Activated CD8-positive, alpha-beta T cell treated with anti-CD3 and anti-CD28 coated beads, Interleukin-2, amount 10 ng/mL, durations not matched to agents 7 days and 5 days (primary cell): ENCODE data around the gene WSB2. TPM values are rescaled to one million over a fixed set of nuclear protein-coding genes. Genes with fewer than 3 reads are reported as not detected.
"Not testable (repeated sequence)": the region's sequence is repeated elsewhere in the genome, so short reads cannot be mapped to it uniquely, and the experiment has no call there.

Source experiments
- ATAC-seq: fragments of 150-1000 bp; cut with Tn5 transposase; one replicate; pipeline ENCODE4 v1.10.0; 2021; ENCODE audit warnings: moderate library complexity
- CTCF ChIA-PET: fragments of 350-600 bp; sonication (Branson Sonifier 250); formaldehyde crosslinking; loops from one replicate; lab custom pipeline; 2021; ENCODE audit warnings: antibody characterized with exemption; lab: Charles Lee
- POLR2A ChIA-PET: fragments of 350-600 bp; sonication (Branson Sonifier 250); formaldehyde crosslinking; loops from one replicate; lab custom pipeline; 2021; ENCODE audit warnings: antibody characterized with exemption; lab: Charles Lee
- DNase-seq: peaks from one replicate; pipeline ENCODE4 v3.0.0-alpha.2; 2020
- H3K27ac Mint-ChIP-seq: one replicate; pipeline ENCODE4 v1.8.0; 2021; ENCODE audit warnings: mild to moderate bottlenecking, mixed read lengths
- H3K27me3 Mint-ChIP-seq: one replicate; pipeline ENCODE4 v1.8.0; 2021; ENCODE audit warnings: low read depth, mixed read lengths
- H3K36me3 Mint-ChIP-seq: one replicate; pipeline ENCODE4 v1.8.0; 2021; ENCODE audit warnings: low read depth, mixed read lengths
- H3K4me1 Mint-ChIP-seq: one replicate; pipeline ENCODE4 v1.8.0; 2021; ENCODE audit warnings: low read depth, mixed read lengths
- H3K4me3 Mint-ChIP-seq: one replicate; pipeline ENCODE4 v1.8.0; 2021; ENCODE audit warnings: mild to moderate bottlenecking, mixed read lengths
- H3K9me3 Mint-ChIP-seq: one replicate; pipeline ENCODE4 v1.8.0; 2022; ENCODE audit warnings: mixed read lengths; ENCODE audit not compliant: insufficient read depth
- total RNA-seq, 2 experiments: library from RNA; stranded (reverse); gene quantifications; one replicate each; pipeline ENCODE4 v1.2.3, GENCODE V29; 2021

Gene WSB2
- total RNA-seq, 2 experiments from 2014 or later: 44.6 to 45.0 TPM

DNA sequence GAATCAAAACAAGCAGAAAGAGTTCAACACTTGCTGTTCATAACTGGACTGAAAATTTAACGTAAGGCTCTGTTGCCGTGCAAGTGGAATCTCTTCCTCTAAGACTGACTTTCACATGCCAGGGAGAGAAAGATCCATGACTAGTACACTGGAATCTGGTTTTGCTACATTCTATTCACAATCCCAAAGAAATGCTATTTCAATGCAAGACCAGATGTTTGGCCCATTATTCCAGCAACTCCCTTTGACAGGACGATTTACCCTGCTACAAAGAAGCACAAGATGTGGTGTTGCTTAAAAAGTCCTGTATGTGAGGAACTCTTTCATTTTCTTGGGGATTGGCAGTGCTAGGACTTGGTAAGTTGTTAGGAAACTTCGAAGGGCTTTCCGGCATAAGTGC, 27.1 kb downstream of the WSB2 start:
- no peak for DNase-seq
- peak overlapping the region; percentile 37 for H3K27ac Mint-ChIP-seq
- no peak for ATAC-seq
- peaks cover 76% of the 10 kb centered on the region for H3K36me3 Mint-ChIP-seq
- H3K4me1 Mint-ChIP-seq: peaks cover 8% of the 10 kb centered on the region
- ChIA-PET CTCF (interaction anchor here (1.8 to 2.5 kb wide), 3 partner anchors 13 to 159 kb away, joined by 4 to 7 read pairs (median 7); no protein-coding TSS in a partner anchor), POLR2A (interaction anchor here (0.6 kb wide), 1 partner anchor 809 kb away, joined by 3 read pairs; no protein-coding TSS in a partner anchor)
- no peaks in the 10 kb centered on the region for H3K27me3 Mint-ChIP-seq
- H3K4me3 Mint-ChIP-seq: no peak overlapping the region
- no peaks in the 10 kb centered on the region for H3K9me3 Mint-ChIP-seq

GRCh38 chr12:118033323-118033722, 27.7 kb downstream of the WSB2 start:
- Mint-ChIP-seq H3K4me3 (no peak overlapping the region), H3K4me1 (peaks cover 8% of the 10 kb centered on the region), H3K36me3 (peaks cover 76% of the 10 kb centered on the region), H3K27ac (no peak overlapping the region), H3K9me3 (no peaks in the 10 kb centered on the region), H3K27me3 (no peaks in the 10 kb centered on the region)
- CTCF ChIA-PET: interaction anchor here (0.7 to 2.5 kb wide), 4 partner anchors 24 to 162 kb away, joined by 3 to 7 read pairs (median 5); no protein-coding TSS in a partner anchor
- no peak for DNase-seq
- POLR2A ChIA-PET: interaction anchor here (0.6 kb wide), 1 partner anchor 810 kb away, joined by 3 read pairs; no protein-coding TSS in a partner anchor
- no peak for ATAC-seq

DNA sequence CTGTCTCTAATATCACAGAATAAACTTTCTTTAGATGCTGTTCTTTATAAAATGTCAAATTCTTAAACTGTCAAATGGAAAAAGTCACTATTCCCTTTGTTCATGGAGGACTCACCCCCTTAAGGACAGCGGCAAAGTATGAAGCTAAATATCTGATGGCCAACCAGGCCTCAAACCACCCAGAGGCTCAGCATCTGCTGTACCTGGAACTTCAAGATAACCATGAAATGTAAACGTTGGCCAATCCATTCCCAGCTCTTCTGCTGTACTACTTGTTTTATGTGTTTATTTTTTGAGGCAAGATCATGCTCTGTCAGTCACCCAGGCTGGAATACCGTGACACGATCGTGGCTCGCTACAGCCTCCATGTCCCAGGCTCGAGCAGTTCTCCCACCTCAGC, 28.8 kb downstream of the WSB2 start:
- ChIA-PET CTCF (interaction anchor here (1.1 to 2.5 kb wide), 4 partner anchors 23 to 161 kb away, joined by 3 to 8 read pairs (median 5); no protein-coding TSS in a partner anchor), POLR2A (interaction anchor here (1.5 kb wide), 1 partner anchor 29 kb away, joined by 4 read pairs; the partner anchor contains the start of gene WSB2)
- no peak overlapping the region for H3K4me3 Mint-ChIP-seq
- H3K27me3 Mint-ChIP-seq: no peaks in the 10 kb centered on the region
- no peaks in the 10 kb centered on the region for H3K9me3 Mint-ChIP-seq
- DNase-seq: no peak
- no peak overlapping the region for H3K27ac Mint-ChIP-seq
- H3K36me3 Mint-ChIP-seq: peaks cover 76% of the 10 kb centered on the region
- no peak for ATAC-seq
- H3K4me1 Mint-ChIP-seq: peaks cover 8% of the 10 kb centered on the region

DNA sequence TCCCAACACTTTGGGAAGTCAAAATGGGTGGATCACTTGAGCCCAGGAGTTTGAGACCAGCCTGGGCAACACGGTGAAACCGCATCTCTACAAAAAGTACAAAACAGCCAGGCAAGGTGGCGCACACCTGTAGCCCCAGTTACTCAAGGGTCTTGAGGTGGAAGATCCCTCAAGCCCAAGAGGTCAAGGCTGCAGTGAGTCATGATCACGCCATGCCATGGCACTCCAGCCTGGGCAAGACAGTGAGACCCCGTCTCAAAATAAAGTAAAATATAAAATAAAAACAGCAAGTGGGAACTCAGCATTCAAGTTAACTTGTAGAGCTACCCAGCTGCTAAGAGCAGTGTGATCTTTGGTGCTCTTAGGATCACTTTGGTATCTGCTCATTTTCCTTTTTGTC, 31.8 kb downstream of the WSB2 start:
- POLR2A ChIA-PET: no interaction called here
- Mint-ChIP-seq H3K36me3 (peaks cover 76% of the 10 kb centered on the region), H3K27me3 (no peaks in the 10 kb centered on the region), H3K9me3 (no peaks in the 10 kb centered on the region), H3K4me1 (peaks cover 4% of the 10 kb centered on the region), H3K27ac (no peak overlapping the region), H3K4me3 (no peak overlapping the region)
- CTCF ChIA-PET: no interaction called here
- DNase-seq (no peak), ATAC-seq (no peak)

DNA sequence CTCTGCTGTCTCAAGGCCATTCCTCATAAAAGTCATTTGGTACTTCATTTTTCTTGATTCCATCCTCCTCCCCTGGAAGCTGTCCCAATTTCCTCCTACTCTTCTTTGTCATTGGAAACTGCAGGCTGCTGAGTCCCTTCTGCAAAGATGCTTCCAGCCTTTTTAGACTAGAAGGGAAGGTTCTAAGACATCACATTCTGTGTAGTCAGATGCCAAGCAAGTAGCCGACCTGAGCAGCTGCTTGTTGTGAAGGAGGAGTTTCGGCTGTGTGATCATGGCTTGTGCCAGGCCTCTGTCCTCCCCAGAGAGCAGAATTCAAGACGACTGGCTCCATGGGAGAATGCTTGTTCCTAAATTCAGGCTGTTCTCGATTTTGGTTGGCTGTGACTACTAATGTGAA, 35.8 kb downstream of the WSB2 start:
- Mint-ChIP-seq H3K36me3 (peaks cover 78% of the 10 kb centered on the region), H3K27me3 (no peaks in the 10 kb centered on the region), H3K4me1 (peaks cover 1% of the 10 kb centered on the region), H3K9me3 (no peaks in the 10 kb centered on the region), H3K27ac (no peak overlapping the region), H3K4me3 (no peak overlapping the region)
- ATAC-seq (no peak), DNase-seq (no peak)
- POLR2A ChIA-PET: no interaction called here
- CTCF ChIA-PET: no interaction called here

DNA sequence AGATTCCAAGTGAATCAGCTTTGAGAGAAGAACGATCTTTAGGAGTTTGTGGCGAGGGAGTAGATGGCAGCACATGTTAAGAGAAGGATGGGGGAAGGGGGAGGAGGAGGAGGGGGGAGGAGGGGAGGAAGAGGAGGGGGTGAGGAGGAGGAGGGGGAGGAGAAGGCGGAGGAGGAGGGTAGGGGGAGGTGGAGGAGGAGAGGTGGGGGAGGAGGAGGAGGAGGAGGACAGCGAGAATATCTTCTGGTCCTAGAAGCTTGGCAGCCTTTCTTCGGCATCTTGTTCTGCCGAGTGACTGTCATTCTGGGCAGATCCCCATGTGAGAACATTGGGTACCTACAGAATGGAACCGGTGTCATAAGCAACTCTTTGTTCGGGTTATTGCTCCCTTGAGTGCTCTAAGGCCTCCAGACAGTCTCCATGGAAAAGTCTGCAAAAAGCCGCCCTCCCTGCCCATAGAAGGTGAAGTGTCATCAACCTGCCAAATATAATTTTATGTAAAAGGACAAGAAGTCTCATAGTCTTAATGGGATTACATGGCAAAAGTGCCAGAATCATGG, 37.6 kb downstream of the WSB2 start:
- Mint-ChIP-seq H3K27me3 (no peaks in the 10 kb centered on the region), H3K36me3 (peaks cover 75% of the 10 kb centered on the region), H3K27ac (no peak overlapping the region), H3K4me3 (no peak overlapping the region), H3K4me1 (peaks cover 11% of the 10 kb centered on the region), H3K9me3 (no peaks in the 10 kb centered on the region)
- no peak for ATAC-seq
- ChIA-PET POLR2A (no interaction called here), CTCF (no interaction called here)
- no peak for DNase-seq

DNA sequence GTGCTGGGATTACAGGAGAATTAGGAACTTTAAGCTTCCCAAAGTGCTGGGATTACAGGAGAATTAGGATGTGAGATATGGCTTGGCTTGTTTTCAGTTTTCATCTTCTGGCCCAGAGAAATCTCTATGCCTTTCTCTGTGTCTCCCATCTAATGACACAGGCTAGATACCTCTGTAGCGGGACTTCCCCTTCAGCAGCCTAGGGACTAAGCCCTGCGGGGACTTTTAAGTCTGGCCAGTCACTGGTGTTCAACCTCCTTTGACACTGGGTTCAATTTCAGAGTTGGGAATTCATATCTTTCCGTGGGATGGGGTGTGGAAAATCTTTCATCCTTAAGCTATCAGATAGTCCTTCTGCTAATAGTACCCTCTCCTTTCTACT, 38.3 kb downstream of the WSB2 start:
- no peak for ATAC-seq
- Mint-ChIP-seq H3K27ac (no peak overlapping the region), H3K27me3 (no peaks in the 10 kb centered on the region), H3K4me3 (no peak overlapping the region), H3K4me1 (peaks cover 17% of the 10 kb centered on the region), H3K36me3 (peaks cover 77% of the 10 kb centered on the region), H3K9me3 (no peaks in the 10 kb centered on the region)
- CTCF ChIA-PET: interaction anchor here (1.0 kb wide), 1 partner anchor 32 kb away, joined by 5 read pairs; no protein-coding TSS in a partner anchor
- no peak for DNase-seq
- POLR2A ChIA-PET: no interaction called here

DNA sequence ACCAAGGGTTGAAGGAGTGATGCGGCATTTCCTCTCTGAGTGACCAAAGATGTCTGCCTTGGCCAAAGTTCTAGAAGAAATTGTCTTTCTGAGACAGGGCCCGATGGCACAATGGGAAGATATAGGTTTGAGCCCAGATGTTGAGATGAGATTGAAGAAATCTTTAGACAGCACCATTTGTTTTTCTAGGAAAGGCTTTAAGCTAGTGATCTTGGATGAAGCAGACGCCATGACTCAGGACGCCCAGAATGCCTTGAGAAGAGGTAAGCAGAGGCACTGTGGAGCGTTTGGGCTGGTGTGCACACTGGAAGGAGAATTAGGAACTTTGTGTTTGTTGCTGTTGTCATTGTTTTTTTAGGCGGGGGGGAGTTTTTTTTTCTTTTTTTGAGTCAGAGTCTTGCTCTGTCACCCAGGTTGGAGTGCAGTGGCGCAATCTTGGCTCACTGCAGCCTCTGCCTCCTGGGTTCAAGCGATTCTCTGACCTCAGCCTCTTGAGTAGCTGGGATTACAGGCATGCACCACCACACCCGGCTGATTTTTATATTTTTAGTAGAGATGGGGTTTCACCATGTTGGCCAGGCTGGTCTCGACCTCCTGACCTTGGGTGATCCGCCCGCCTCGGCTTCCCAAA, 38.8 kb downstream of the WSB2 start:
- Mint-ChIP-seq H3K36me3 (peaks cover 75% of the 10 kb centered on the region), H3K4me1 (peaks cover 21% of the 10 kb centered on the region)
- H3K27me3 Mint-ChIP-seq, H3K9me3 Mint-ChIP-seq, ATAC-seq, H3K27ac Mint-ChIP-seq, POLR2A ChIA-PET, DNase-seq, H3K4me3 Mint-ChIP-seq: not testable (repeated sequence)
- CTCF ChIA-PET: interaction anchor here (1.0 kb wide), 1 partner anchor 33 kb away, joined by 5 read pairs; no protein-coding TSS in a partner anchor

DNA sequence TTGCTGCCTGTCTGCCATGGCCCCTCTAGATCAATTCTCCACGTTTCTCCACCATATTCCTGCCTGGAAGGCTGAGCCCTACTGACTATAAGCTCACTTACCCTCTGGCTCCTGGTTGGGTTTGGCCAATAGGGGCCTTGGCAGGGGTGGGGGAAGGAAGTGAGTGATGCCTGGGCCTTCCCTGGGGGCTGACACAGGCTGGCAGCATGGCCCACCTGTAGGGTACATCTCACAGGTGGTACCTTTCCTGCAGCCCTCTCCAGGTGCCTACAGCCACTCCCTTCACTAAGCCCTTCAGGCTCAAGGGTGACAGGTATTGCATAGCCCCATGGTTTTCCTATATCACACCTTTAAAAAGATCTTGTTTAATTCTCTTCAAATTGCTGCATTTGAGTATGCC, 40.9 kb downstream of the WSB2 start:
- Mint-ChIP-seq H3K4me3 (no peak overlapping the region), H3K27me3 (no peaks in the 10 kb centered on the region), H3K36me3 (peaks cover 58% of the 10 kb centered on the region), H3K27ac (no peak overlapping the region), H3K4me1 (peaks cover 31% of the 10 kb centered on the region), H3K9me3 (no peaks in the 10 kb centered on the region)
- ChIA-PET POLR2A (no interaction called here), CTCF (interaction anchor here (1.0 kb wide), 1 partner anchor 15 kb away, joined by 3 read pairs; no protein-coding TSS in a partner anchor)
- DNase-seq (no peak), ATAC-seq (no peak)

DNA sequence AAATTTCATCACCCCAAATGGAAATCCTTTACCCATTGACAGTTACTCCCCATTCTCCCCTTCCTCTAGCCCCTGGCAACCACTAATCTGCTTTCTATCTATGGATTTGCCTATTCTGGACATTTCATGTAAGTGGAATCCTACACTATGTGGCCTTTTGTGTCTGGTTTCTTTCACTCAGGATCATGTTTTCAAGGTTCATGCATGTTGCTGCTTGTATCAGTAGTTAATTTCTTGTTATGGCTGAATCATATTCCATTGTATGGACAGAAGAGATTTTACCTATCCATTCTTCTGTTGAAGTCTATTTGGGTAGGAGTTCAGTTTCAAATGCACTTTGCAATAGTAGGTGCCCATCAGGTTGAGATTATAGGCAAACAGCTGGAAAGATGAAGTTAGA, 43.1 kb downstream of the WSB2 start:
- peak overlapping the region; percentile 61 for H3K27ac Mint-ChIP-seq
- peaks cover 6% of the 10 kb centered on the region for H3K27me3 Mint-ChIP-seq
- no peak for ATAC-seq
- H3K4me3 Mint-ChIP-seq: peak overlapping the region; percentile 98
- no peak for DNase-seq
- no peaks in the 10 kb centered on the region for H3K9me3 Mint-ChIP-seq
- CTCF ChIA-PET: interaction anchor here (1.2 to 2.9 kb wide), 4 partner anchors 37 to 359 kb away, joined by 4 to 21 read pairs (median 8); partner anchors contain the start of gene SUDS3
- peaks cover 47% of the 10 kb centered on the region for H3K36me3 Mint-ChIP-seq
- H3K4me1 Mint-ChIP-seq: peaks cover 31% of the 10 kb centered on the region
- POLR2A ChIA-PET: interaction anchor here (2.1 kb wide), 1 partner anchor 43 kb away, joined by 8 read pairs; the partner anchor contains the start of gene WSB2

- ChIA-PET CTCF (interaction anchor here (1.2 to 2.9 kb wide), 5 partner anchors 38 to 360 kb away, joined by 4 to 21 read pairs (median 6); partner anchors contain the start of gene SUDS3), POLR2A (interaction anchor here (0.6 to 2.1 kb wide), 9 partner anchors 18 to 909 kb away, joined by 3 to 10 read pairs (median 3); partner anchors contain the start of genes PEBP1 and WSB2)
- Mint-ChIP-seq H3K27me3 (peaks cover 6% of the 10 kb centered on the region), H3K4me3 (peak within 1 kb of the TSS; percentile 98), H3K9me3 (no peaks in the 10 kb centered on the region), H3K27ac (peak within 1 kb of the TSS; percentile 94), H3K36me3 (peaks cover 36% of the 10 kb centered on the region), H3K4me1 (peaks cover 31% of the 10 kb centered on the region)
- ATAC-seq: peak; percentile 96
- DNase-seq: peak; percentile 98
These were observed 44.3 kb downstream of the WSB2 start, which contains the start of gene RFC5 for GRCh38 chr12:118016424-118017264. RFC5 (plus strand) TSS chr12:118016703; CDS start chr12:118016828, 125 bp downstream.
